ENCODE data around the gene RXRG.

Gene RXRG

GRCh38 chr1:165443539-165444311 is 1.2 kb downstream of the RXRG start:
- TF ChIP-seq CTCF (IDR thresholded peaks at IDR 0.05; ENCODE audit: low read length): no peak
- no peak for TF ChIP-seq EZH2 (IDR thresholded peaks at IDR 0.05; ENCODE audit: borderline replicate concordance, low read length)

GRCh38 chr1:165442653-165443052 is 2.3 kb downstream of the RXRG start:
- no peak overlapping the region for H3K4me3 ChIP-seq (ENCODE audit: low read depth, low read length, poor library complexity, severe bottlenecking)

More at GRCh38 chr1:165443539-165444311, 1.2 kb downstream of the RXRG start:
- H3K36me3 ChIP-seq (ENCODE audit: insufficient read depth, low read length): no peaks in the 10 kb centered on the region
- H3K9me3 ChIP-seq (ENCODE audit: low read length): no peaks in the 10 kb centered on the region
- no peaks in the 10 kb centered on the region for H3K4me1 ChIP-seq (ENCODE audit: insufficient read depth, low read length, severe bottlenecking)
- H3K4me2 ChIP-seq (ENCODE audit: low read length): no peak overlapping the region
- H3K9ac ChIP-seq (ENCODE audit: low read length): no peak overlapping the region
- no peak overlapping the region for H2AFZ ChIP-seq (ENCODE audit: low read length)
- no peak overlapping the region for H3K27ac ChIP-seq (ENCODE audit: low read depth, low read length, poor library complexity, severe bottlenecking)
- no peak overlapping the region for H3K4me3 ChIP-seq (ENCODE audit: low read depth, low read length, poor library complexity, severe bottlenecking)
- H3K79me2 ChIP-seq (ENCODE audit: insufficient read depth, low read length): no peaks in the 10 kb centered on the region
- H3F3A ChIP-seq (ENCODE audit: insufficient read depth, low read length): no peaks in the 10 kb centered on the region
- no peaks in the 10 kb centered on the region for H3K9me2 ChIP-seq (ENCODE audit: low read depth, low read length)
- no peaks in the 10 kb centered on the region for H4K20me1 ChIP-seq (ENCODE audit: insufficient read depth, low read length)
- H3K27me3 ChIP-seq (ENCODE audit: insufficient read depth, low read length): no peaks in the 10 kb centered on the region

GRCh38 chr1:165442053-165442452 is 2.9 kb downstream of the RXRG start:
- Histone ChIP-seq H2AFZ (ENCODE audit: low read length) (no peak overlapping the region), H3K9me2 (ENCODE audit: low read depth, low read length) (no peaks in the 10 kb centered on the region), H3K4me1 (ENCODE audit: insufficient read depth, low read length, severe bottlenecking) (no peaks in the 10 kb centered on the region), H3K36me3 (ENCODE audit: insufficient read depth, low read length) (no peaks in the 10 kb centered on the region), H3K27me3 (ENCODE audit: insufficient read depth, low read length) (0 out of 2 replicates have a peak, but pooled peaks cover 2% of the 10 kb centered on the region), H3F3A (ENCODE audit: insufficient read depth, low read length) (no peaks in the 10 kb centered on the region), H4K20me1 (ENCODE audit: insufficient read depth, low read length) (no peaks in the 10 kb centered on the region), H3K4me2 (ENCODE audit: low read length) (no peak overlapping the region), H3K4me3 (ENCODE audit: low read depth, low read length, poor library complexity, severe bottlenecking) (no peak overlapping the region), H3K27ac (ENCODE audit: low read depth, low read length, poor library complexity, severe bottlenecking) (no peak overlapping the region), H3K79me2 (ENCODE audit: insufficient read depth, low read length) (no peaks in the 10 kb centered on the region), H3K9ac (ENCODE audit: low read length) (no peak overlapping the region), H3K9me3 (ENCODE audit: low read length) (no peaks in the 10 kb centered on the region)
- TF ChIP-seq CTCF (IDR thresholded peaks at IDR 0.05; ENCODE audit: low read length): no peak
- no peak for TF ChIP-seq EZH2 (IDR thresholded peaks at IDR 0.05; ENCODE audit: borderline replicate concordance, low read length)

More at GRCh38 chr1:165442653-165443052, 2.3 kb downstream of the RXRG start:
- Histone ChIP-seq H3K36me3 (ENCODE audit: insufficient read depth, low read length) (no peaks in the 10 kb centered on the region), H3K27ac (ENCODE audit: low read depth, low read length, poor library complexity, severe bottlenecking) (no peak overlapping the region), H3K4me1 (ENCODE audit: insufficient read depth, low read length, severe bottlenecking) (no peaks in the 10 kb centered on the region), H3K4me2 (ENCODE audit: low read length) (no peak overlapping the region), H3F3A (ENCODE audit: insufficient read depth, low read length) (no peaks in the 10 kb centered on the region), H3K9me3 (ENCODE audit: low read length) (no peaks in the 10 kb centered on the region), H3K9me2 (ENCODE audit: low read depth, low read length) (no peaks in the 10 kb centered on the region), H3K27me3 (ENCODE audit: insufficient read depth, low read length) (no peaks in the 10 kb centered on the region), H4K20me1 (ENCODE audit: insufficient read depth, low read length) (no peaks in the 10 kb centered on the region), H3K9ac (ENCODE audit: low read length) (no peak overlapping the region), H3K79me2 (ENCODE audit: insufficient read depth, low read length) (no peaks in the 10 kb centered on the region), H2AFZ (ENCODE audit: low read length) (no peak overlapping the region)
- no peak for TF ChIP-seq CTCF (IDR thresholded peaks at IDR 0.05; ENCODE audit: low read length)
- no peak for TF ChIP-seq EZH2 (IDR thresholded peaks at IDR 0.05; ENCODE audit: borderline replicate concordance, low read length)
